Pancreas (tissue), 10 donors: ENCODE data around the gene PTPRJ. TPM values are rescaled to one million over a fixed set of nuclear protein-coding genes. Genes with fewer than 3 reads are reported as not detected.
A peak's percentile ranks its signal among the peaks of the same experiment; 100 is the strongest.

Experiments used
- ATAC-seq, 4 donors: fragments of 200-7000 bp; cut with Tn5 transposase; one replicate each; pipeline versions ENCODE4 v1.8.0 to v1.9.1; 2020; ENCODE audit warnings: mild to moderate bottlenecking in 4 of 4, moderate library complexity in 4 of 4
- DNase-seq, 6 donors: peaks; one replicate each; pipeline ENCODE4 v3.0.0-alpha.2; 2020
- FAIRE-seq: peaks from 2 replicates; lab custom pipeline; 2012; peaks lifted over from hg19 to GRCh38; lab: Jason Lieb, UNC
- H3K27ac ChIP-seq, 4 donors: fragments of 200-600 bp; sonication (generic); 1 replicate in 3 of 4; 2 replicates in 1 of 4; pipeline versions ENCODE4 v1.5.0 to v1.8.0; 2020
- H3K27me3 ChIP-seq, 4 donors: fragments of 200-600 bp; one replicate each; pipeline ENCODE4 v1.8.0; 2021
- H3K36me3 ChIP-seq, 3 donors: fragments of 200-600 bp; sonication (generic) in 1 of 3; one replicate each; pipeline versions ENCODE4 v1.5.0 to v1.8.0; 2020 to 2021
- H3K4me1 ChIP-seq, 3 donors: fragments of 200-600 bp; one replicate each; pipeline ENCODE4 v1.8.0; 2021
- H3K4me3 ChIP-seq, 4 donors: fragments of 200-600 bp; sonication (generic) in 2 of 4; one replicate each; pipeline versions ENCODE4 v1.5.0 to v1.8.0; 2020 to 2021
- H3K9me3 ChIP-seq, 4 donors: fragments of 200-600 bp; one replicate each; pipeline ENCODE4 v1.8.0; 2021
- WGBS, 2 donors: extraction: QIAGEN DNeasy Blood & Tissue Kit; methylation state at CpG; one replicate each; pipeline ENCODE4 v1.1.7; 2013; 5-methylcytosine and 5-hydroxymethylcytosine counted together
- intact Hi-C, 3 donors: fragments of 100-400 bp; cut with DNase I; formaldehyde crosslinking; loops; one replicate each; pipeline versions ENCODE4 v1.11.1 to v1.14.2; 2022
- polyA plus RNA-seq, 2 donors: library from polyadenylated mRNA; stranded (reverse); fragments of 200-250 nt; gene quantifications; one replicate each; pipeline ENCODE4 v1.2.3, GENCODE V29; 2013
- total RNA-seq, 6 donors: library from RNA; stranded (reverse); fragmentation: NEBNext Ultra II Directional in 4 of 6; extraction: Animal tissue kit (Norgen Biotek cat#: 25700) in 4 of 6; gene quantifications; one replicate each; pipeline versions ENCODE4 v1.2.1 to v1.2.4, GENCODE V29; 2021 to 2023
- TF ChIP-seq, protein P1 (sequence below), 4 donors: fragments of 200-600 bp; sonication (generic) in 3 of 4; IDR thresholded peaks; one replicate each; pipeline versions ENCODE4 v1.5.0 to v1.8.0; 2021; ENCODE audit warnings: antibody characterized with exemption in 4 of 4
- donor health status: healthy with polysubstance abuse.
- donor health status: DM: no; HTN: no; CAD: no; lungs with moderate emphysema.
- donor health status: DM: no; HTN: no; CAD: no.
- donor health status: control.
- donor health status: control.
- donor health status: Bipolar disorder and iron deficiency.
- donor health status: DM: yes; HTN: yes; CAD: no.
- donor health status: DM: no; HTN: no; CAD: no.
- donor health status: DM: no; HTN: no; CAD: no.
- donor health status: DM: yes; HTN: yes; CAD: no.

The PTPRJ gene
- total and polyA plus RNA-seq, 8 donors = 3.6 to 32.8 (median 11.6) TPM

DNA sequence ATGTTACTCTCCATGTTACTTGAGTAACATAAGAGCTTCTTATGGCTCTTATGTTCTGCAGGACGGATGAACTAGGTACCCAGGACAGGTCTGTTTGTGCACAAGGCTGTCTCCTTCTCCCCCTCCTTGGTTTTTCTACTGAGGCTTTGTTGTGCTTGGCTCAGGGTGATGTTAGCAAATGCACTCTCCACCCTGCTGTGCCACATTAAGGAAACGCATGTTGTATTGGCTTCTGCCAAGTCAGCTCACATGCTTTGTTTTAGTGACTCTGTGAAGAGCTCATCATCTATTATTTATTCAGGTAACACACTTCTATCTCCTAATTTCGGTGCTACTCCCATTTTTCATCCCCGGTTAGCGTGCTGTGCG is 108.3 kb downstream of the PTPRJ start:
- TF ChIP-seq, protein P1, sequence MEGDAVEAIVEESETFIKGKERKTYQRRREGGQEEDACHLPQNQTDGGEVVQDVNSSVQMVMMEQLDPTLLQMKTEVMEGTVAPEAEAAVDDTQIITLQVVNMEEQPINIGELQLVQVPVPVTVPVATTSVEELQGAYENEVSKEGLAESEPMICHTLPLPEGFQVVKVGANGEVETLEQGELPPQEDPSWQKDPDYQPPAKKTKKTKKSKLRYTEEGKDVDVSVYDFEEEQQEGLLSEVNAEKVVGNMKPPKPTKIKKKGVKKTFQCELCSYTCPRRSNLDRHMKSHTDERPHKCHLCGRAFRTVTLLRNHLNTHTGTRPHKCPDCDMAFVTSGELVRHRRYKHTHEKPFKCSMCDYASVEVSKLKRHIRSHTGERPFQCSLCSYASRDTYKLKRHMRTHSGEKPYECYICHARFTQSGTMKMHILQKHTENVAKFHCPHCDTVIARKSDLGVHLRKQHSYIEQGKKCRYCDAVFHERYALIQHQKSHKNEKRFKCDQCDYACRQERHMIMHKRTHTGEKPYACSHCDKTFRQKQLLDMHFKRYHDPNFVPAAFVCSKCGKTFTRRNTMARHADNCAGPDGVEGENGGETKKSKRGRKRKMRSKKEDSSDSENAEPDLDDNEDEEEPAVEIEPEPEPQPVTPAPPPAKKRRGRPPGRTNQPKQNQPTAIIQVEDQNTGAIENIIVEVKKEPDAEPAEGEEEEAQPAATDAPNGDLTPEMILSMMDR (IDR thresholded peaks at IDR 0.05) = no peak
- intact Hi-C loops = no loop called here
- DNase-seq = no peak
- H3K27ac ChIP-seq = peak overlapping the region in 2 of 4 donors; percentile 11 to 55
- H3K4me1 ChIP-seq = peaks cover 16 to 22% (median 21%) of the 10 kb centered on the region in 3 donors
- no peaks in the 10 kb centered on the region for H3K9me3 ChIP-seq
- no peaks in the 10 kb centered on the region for H3K27me3 ChIP-seq
- H3K36me3 ChIP-seq = no peaks in the 10 kb centered on the region
- WGBS, 2 donors = 55 to 65% methylated on average over 6 of the region's 6 CpGs
- FAIRE-seq = no peak
- peak; percentile 18 to 69 (median 48) for ATAC-seq
- H3K4me3 ChIP-seq = no peak overlapping the region

DNA sequence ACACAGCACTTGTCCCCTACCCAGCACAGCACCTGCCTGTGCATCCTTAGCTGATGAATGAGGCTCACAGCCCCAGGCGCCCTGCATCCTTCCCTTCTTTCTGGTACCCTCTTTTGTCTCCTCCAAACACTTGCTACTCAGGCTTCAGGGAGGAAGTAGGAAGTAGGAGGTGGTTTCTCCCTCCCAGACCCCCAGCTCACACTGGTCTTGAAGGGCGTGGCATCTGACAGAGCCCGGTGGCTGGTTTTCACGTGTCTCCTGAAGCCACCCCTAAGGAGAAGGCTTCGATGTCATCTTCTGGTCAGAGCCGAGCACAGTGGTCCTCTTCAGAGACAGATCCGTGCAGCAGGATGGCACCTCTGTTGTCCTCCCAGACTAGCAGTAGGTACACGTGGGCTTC is 109.8 kb downstream of the PTPRJ start:
- Histone ChIP-seq H3K27me3 (no peaks in the 10 kb centered on the region), H3K9me3 (no peaks in the 10 kb centered on the region), H3K4me3 (no peak overlapping the region), H3K36me3 (no peaks in the 10 kb centered on the region), H3K4me1 (peaks cover 25 to 28% (median 28%) of the 10 kb centered on the region in 3 donors), H3K27ac (no peak overlapping the region)
- intact Hi-C loops = no loop called here
- WGBS, 2 donors = 85 to 86% methylated on average over 8 of the region's 8 CpGs
- no peak for DNase-seq
- no peak for FAIRE-seq
- TF ChIP-seq, protein P1 (IDR thresholded peaks at IDR 0.05) = no peak
- ATAC-seq = no peak

DNA sequence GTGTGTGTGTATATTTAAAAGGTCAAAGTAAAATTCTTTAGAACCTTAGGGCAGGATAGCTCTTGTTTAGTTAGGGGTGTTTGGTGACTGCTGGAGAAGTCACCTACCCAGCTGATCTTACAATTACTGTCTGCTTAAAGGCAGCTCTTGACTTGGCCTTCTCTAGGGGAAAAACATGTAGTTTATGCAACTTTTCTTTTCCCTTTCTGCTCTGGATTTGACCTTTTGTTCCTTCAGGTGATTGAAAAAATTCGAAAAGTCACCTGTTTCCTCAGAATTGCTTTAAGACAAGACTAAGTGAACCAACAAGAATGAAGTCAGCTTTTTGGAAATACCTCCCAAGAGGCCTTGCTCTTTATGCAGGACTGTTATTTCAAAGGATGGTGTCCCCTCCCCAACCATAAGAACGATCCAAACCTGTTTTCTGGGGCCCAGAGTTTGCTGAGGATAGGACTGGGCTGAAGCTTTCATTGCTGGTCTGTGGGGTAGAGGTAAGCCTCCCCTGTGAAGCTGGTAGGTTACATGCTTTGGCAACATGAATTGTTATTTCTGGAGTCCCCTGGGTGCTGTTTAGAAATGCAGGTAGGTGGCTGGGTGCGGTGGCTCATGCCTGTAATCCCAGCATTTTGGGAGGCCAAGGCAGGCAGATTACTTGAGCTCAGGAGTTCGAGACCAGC is 111.2 kb downstream of the PTPRJ start:
- no peaks in the 10 kb centered on the region for H3K27me3 ChIP-seq
- H3K4me3 ChIP-seq = no peak overlapping the region
- WGBS, 2 donors = 80 to 86% methylated on average over 4 of the region's 4 CpGs
- H3K9me3 ChIP-seq = no peaks in the 10 kb centered on the region
- FAIRE-seq (no peak), DNase-seq (no peak), ATAC-seq (no peak)
- H3K27ac ChIP-seq = peak overlapping the region in 1 of 4 donors; percentile 77
- TF ChIP-seq, protein P1 (IDR thresholded peaks at IDR 0.05) = no peak
- intact Hi-C loops = no loop called here
- H3K36me3 ChIP-seq = no peaks in the 10 kb centered on the region
- H3K4me1 ChIP-seq = peaks cover 25 to 28% (median 28%) of the 10 kb centered on the region in 3 donors

DNA sequence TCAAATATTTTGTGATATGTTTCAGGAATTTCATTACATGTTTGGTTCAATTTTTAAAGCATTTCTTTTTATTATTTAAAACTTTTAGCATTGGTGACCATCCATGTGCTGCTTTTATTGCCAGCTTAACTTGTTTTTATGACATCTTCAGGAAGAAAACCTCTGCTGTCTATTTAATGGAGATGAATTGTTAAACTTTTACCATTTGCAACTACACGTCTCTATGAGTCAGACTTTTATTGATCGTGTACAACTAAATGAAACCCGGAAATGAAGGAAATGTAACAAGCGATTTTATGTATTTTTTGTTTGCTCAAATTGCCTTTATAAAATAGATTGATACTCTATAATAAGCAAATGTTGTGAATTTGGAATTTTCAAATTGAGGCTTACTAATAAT is 113.0 kb downstream of the PTPRJ start:
- TF ChIP-seq, protein P1 (IDR thresholded peaks at IDR 0.05) = no peak
- Histone ChIP-seq H3K9me3 (no peaks in the 10 kb centered on the region), H3K36me3 (no peaks in the 10 kb centered on the region), H3K4me1 (peaks cover 18 to 23% (median 18%) of the 10 kb centered on the region in 3 donors), H3K27me3 (no peaks in the 10 kb centered on the region), H3K4me3 (no peak overlapping the region), H3K27ac (peak overlapping the region in 3 of 4 donors; percentile 20 to 77 (median 41))
- intact Hi-C loops = no loop called here
- DNase-seq (no peak), ATAC-seq (peak in 3 of 4 donors; percentile 29 to 76 (median 70)), FAIRE-seq (peak; percentile 64)
- WGBS, 2 donors = 3 to 12% methylated on average over 4 of the region's 4 CpGs
